Left lobe of liver (tissue), 2 donors: ENCODE results near the gene IL7R. TPM values are rescaled to one million over a fixed set of nuclear protein-coding genes. Genes with fewer than 3 reads are reported as not detected.
"Not testable (repeated sequence)": the region's sequence is repeated elsewhere in the genome, so short reads cannot be mapped to it uniquely, and the experiment has no call there.

Experiments
- ATAC-seq: fragments of 200-7000 bp; cut with Tn5 transposase; one replicate; pipeline ENCODE4 v1.9.1; 2020; ENCODE audit warnings: mild to moderate bottlenecking, moderate library complexity
- DNase-seq: peaks from one replicate; pipeline ENCODE4 v3.0.0-alpha.2; 2020; ENCODE audit warnings: low spot score
- total RNA-seq: library from RNA; stranded (reverse); gene quantifications from one replicate; pipeline ENCODE4 v1.2.1, GENCODE V29; 2021
- donor health status: DM: no; HTN: no; CAD: no; lungs with moderate emphysema.
- donor health status: DM: no; HTN: yes; CAD: no.

Gene IL7R
- total RNA-seq, 1 donor from 2014 or later = 2.4 TPM

DNA sequence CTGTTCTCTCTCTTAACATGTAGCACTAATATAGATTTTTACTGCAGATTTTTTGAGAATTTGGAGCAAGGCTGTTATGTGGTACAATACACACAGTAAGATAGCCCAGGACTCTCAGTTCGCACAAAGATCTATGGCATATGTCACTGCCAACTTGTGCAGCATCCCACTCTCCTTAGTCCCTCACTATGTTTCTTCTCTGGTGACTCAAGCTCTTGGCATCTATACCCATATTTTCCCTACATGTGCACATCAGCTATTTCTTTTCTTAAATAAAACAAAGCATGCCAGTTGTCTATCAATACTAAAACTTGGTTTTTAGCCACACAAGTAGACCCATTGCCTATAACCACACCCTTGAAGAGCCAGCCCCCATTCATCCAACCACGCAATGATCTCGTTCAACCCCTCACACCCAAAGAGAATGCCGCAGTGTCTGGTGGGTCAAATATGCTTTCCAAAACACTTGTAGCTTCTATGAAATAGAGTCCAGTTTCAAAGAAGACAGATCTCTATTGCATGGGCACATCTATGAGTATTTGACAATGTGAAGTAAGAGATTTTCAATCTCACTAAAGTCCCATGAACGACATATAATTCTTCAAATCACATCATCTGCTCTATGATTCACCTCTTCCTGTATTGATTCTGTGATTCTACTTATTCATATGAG lies 18.2 kb upstream of the IL7R start:
- no peak for ATAC-seq
- no peak for DNase-seq

DNA sequence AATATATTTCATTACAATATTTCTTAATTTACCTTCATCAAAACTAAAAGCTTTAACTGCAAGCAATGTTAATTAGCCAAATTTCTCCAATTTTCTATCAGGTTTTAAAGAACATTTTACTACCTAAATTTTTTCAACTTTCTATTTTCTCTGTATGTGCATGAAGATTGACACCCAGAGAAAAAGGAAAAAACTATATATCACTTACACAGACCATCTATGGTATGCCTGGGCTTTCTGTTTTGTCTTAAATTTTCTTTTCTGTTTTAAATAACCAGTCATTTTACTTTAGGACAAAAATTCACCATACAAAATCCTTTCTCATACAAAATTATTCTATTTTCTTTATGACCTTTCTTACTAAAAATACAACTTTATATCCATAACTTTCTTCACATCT lies 13.8 kb upstream of the IL7R start:
- DNase-seq (no peak), ATAC-seq (no peak)

DNA sequence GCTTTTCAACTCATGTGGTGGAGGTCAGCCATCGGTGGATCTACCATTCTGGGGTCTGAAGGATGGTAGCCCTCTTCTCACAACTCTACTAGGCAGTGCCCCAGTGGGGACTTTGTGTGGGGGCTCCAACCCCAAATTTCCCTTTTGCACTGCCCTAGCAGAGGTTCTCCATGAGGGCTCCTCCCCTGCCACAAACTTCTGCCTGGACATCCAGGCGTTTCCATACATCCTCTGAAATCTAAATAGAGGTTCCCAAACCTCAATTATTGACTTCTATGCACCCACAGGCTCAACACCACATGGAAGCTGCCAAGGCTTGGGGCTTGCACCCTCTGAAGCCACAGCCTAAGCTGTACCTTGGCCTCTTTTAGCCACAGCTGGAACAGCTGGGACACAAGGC lies 11.2 kb upstream of the IL7R start:
- DNase-seq, ATAC-seq: not testable (repeated sequence)

DNA sequence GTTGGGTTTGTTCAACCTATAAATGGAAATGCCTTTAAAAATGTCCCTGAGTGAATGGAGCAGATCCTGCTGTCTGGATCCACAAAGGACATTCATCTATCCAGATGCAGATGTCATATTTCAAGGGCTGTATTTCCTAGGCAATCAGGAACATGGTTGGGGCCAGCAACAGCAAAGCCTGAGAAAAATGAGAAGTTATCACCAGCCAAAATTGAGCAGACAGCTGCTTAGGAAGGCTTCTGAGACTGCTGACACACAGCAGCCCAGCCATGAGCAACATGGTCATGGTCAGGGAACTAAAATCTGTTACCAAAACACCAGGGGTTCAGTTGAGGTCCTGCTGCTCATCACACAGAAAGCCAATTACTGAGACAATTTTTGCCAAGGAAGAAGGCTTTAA lies 9.2 kb upstream of the IL7R start:
- ATAC-seq (no peak), DNase-seq (no peak)

DNA sequence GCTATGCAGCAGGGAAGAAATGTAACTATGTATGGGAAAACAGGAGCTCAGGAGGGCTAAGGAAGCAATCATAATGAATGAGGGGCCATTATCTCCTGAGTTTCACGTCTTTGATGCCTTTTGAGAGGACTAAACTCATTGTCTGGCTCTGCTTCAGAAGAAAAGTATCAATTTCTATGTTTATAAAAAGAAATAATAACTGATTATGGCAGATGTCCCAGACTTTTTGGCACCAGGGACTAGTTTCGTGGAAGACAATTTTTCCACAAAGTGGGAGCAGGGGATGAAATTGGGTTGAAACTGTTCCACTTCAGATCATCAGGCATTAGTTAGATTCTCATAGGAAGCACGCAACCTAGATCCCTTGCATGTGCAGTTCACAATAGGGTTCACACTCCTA lies 8.7 kb upstream of the IL7R start:
- ATAC-seq (no peak), DNase-seq (no peak)

DNA sequence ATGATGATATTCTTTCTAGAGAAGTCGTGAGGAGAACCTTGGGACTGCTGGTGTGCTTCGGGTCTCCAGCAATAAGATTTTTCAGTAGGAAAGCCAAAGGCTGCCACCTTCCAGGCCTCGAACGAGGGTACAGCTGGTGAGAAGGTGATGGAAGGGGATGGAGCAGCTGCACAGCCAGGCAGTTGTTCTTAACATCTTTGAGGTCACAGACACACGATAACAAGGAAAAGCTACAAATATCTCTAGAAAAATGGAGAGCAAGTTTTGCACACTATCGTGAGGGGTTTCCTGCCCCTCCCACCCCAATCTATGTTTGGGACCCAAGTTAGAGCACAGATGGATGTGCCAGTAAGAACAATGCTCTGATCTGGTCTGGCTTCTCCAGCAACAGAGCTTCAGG lies 6.8 kb upstream of the IL7R start:
- ATAC-seq = no peak
- no peak for DNase-seq

DNA sequence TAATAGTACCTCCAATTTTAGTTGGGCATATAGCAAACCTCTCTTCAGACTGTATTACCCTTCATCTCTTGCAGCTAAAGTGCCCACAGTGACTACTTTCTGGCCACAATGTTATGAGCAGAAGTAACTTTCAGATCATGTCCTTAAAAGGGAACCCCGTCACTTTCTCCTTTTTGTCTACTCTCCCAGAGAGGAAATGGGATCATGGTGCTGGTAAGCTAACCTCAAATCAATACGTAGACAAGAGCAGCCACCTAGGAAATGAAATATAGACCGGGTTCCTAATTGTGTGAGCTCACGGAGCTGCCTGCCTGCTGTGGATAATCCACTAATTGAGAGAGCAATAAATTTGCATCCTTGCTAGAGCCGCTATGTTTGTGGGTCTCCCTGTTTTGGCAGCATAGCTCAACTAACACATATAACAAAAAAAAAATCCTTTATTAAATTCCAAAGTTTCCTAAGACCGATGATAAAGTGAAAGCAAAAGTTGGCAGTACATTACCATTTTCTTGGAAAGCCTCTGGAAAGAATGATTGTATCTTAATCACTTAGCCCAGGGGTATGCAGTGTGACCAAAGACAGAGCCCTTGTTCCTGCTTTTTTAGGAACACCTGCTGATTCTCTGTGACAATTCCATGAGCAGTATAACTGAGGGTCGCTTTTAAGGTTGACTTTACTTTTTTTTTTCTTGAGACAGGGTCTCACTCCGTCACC lies 5.6 kb upstream of the IL7R start:
- no peak for DNase-seq
- peak; percentile 45 for ATAC-seq

DNA sequence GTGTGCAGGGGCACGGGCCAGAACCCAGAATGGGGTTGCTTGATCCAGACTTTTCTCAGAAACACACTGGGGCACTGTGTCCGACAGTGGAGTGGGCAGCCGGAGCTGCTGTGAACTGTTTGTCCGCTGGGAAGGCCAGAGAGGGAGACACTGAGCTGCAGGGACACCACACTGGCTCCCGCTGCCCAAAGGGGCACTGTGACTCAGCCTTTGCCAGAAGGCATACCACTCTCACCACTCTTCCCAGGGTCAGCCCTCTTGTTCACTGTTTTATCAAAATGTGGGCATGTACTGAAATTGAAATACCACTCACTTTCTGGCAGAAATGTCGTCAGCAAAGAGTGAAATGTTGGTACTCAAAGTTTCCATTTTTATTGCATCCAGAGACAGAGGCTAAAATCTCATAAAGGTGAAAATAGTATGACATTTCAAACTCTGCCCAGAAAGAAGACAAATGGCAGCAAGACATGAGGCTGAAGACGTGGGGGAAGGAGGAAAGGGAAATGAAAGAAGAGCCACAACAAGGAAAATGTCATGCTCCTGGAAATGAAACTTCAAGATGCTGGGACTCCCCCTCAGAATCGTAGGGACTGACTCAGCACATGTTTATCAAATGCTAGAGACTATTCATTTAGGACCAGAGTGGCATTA lies 4.5 kb upstream of the IL7R start:
- DNase-seq (no peak), ATAC-seq (no peak)

DNA sequence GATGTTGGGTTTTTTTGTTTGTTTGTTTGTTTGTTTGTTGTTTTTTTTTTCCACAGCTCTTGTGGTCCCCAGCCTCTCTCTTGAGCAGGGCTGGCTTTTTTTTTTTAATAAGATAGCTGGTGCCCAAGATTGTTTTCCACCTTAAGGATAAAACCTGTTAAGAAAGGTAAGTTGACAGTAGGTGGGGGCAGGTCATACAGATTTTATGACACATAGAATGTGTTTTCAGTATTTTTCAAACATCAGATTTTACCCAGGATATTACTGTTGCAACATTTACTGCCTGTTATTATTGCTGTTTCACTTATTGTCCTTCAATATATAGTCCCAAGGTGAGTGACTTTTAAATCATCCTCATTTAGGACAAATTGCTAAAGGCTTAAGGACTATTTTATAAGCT lies 3.9 kb upstream of the IL7R start:
- no peak for ATAC-seq
- no peak for DNase-seq

DNA sequence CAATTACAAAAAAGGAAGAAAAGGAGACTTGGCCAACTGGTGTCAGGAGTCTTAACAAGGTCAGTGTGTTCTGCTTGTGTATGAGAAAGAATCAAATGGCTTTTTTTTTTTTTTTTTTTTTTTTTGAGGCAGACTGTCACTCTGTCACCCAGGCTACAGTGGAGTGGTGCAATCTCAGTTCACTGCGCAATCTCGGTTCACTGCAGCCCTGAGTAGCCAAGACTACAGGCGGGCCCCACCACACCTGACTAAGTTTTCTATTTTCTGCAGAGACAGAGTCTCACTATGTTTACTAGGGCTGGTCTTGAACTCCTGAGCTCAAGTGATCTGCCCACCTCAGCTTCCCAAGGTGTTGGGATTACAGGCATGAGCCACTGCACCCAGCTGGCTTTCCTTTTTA lies 3.1 kb upstream of the IL7R start:
- DNase-seq (no peak), ATAC-seq (peak; percentile 28)

DNA sequence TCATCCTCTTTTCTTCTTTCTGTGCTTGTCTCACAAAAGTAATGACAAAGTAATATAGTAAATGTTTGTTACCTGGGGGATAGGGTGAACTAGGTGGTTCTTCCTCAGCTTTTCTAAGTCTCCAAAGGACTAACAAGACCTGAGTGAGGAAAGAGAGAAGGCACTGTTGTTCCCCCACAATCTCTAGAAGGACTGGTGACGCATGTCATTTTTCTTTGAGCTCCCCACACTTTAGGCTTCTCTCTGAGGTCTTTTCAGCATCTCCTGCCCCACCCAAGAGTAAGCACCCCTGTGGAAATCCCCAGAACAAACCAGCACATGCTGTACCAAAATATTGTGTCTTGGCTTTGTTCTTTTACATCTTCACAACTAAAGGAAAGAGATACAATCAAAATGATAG lies 2.4 kb upstream of the IL7R start:
- no peak for ATAC-seq
- no peak for DNase-seq

DNA sequence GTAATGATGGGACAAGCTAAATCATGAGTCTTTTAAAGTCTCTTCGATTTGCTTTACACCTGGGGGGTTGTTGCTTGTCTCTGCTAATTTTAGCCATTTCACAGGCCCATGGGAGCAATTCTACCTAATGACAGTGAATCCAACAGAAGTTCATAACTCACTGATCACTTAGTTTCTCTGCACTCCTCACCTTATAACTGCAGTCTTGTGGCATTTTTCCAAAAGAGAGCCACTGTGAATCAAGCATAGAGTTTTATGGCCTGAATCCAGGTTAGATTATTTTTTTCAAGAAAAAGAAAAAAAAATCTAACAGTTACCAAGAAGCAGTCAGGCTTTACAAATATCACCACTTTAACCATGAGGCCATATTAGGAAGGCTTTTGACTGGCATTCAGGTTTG lies 1.5 kb upstream of the IL7R start:
- ATAC-seq (no peak), DNase-seq (no peak)

DNA sequence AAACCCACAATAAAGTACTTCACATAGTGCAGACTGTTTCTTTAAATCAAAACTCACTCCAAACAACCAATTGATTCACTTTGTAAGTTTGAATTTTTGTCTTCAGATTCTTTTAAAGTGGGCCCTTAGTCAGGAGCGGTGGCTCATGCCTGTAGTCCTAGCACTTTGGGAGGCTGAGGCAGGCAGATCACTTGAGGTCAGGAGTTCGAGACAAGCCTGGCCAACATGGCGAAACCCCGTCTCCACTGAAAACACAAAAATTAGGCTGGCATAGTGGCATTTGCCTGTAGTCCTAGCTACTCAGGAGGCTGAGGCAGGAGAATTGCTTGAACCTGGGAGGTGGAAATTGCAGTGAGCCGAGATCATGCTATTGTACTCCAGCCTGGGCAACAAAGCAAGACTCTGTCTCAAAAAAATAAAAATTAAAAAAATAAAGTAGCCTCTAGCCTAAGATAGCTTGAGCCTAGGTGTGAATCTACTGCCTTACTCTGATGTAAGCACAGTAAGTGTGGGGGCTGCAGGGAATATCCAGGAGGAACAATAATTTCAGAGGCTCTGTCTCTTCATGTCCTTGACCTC lies 416 bp upstream of the IL7R start:
- DNase-seq, ATAC-seq: not testable (repeated sequence)

DNA sequence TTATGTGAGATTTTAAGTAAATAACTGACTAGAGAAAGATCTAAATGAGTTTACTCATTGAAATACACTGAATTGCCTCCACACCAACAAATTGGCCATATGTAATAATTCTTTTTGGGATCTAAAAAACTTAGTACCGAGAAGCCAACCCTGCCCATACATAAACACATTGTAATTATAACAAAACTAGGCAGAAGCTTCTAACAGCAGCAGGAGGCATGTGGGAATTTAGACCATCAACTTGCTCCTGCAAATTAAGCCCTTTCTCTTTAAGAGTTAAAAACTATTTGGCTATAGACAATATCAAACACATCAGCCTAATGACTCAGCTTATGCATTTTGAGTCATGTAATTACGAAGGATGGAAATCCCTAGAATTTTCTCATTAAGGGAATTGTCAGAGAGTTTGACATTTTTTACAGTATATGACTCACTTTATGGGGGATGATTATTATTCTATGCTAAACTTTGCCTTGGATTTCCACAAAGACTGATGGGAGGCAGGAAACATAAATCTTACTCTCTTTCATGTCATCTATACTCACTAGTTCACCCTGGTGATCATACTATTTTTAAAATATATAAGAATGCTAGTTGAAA lies 1.0 kb downstream of the IL7R start:
- DNase-seq (no peak), ATAC-seq (no peak)

DNA sequence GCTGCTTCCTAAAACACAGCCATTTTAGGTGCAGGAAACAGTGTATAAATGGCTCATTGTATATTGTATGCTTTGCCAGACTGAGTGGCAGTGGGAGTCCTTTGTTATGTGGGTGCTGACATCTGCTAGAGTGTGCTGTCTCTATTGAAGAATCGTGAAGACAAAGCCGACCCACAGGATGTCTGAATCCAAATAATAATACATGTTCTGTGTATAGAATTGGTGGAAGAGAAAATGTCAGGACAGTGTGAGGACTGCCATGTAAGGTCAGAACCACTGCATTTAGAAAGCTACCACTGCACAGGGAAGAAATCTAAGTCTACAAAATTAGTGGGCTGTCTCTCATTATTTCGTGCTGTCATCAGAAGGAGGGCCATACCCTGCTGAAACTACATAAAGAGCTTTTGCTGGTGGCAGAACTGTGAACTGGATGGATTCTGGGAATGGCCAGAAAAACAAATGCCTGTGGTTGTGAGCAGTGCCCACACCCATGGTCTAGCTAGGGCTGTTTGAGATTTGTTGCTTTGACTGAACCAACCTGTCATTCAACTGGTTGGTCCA lies 2.5 kb downstream of the IL7R start:
- no peak for DNase-seq
- no peak for ATAC-seq

DNA sequence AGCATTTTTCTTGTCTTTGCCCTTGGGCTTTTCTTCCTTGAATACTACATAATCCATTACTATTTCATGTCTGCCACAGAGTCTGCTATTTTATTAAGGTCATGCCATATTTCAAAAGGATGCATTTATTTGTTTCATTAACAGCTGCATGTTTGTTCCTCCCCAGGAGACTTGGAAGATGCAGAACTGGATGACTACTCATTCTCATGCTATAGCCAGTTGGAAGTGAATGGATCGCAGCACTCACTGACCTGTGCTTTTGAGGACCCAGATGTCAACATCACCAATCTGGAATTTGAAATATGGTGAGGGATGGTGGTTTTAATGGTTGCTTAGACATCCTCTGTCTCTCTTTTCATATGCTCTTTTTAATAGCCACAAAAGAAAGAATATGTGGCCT lies 4.0 kb downstream of the IL7R start:
- ATAC-seq (no peak), DNase-seq (no peak)

DNA sequence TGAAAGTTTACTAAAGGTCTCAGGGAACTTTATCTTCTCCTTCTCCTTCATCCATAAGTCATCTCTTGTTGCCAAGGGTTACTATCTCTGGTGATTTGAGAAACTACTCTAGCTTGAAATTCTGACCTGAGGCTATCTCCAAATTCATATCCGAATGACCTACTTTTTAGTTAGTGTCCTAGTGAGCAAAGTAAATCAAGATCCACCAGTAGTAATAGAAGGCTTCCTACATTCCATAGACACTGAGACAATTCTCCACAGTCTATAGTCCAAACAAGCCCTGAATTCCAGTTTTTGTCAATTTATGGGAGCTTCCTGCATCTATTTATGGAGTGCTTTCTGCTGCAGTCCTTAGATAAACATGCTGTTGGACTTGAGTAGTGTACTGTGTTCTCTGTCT lies 5.0 kb downstream of the IL7R start:
- ATAC-seq (no peak), DNase-seq (no peak)

DNA sequence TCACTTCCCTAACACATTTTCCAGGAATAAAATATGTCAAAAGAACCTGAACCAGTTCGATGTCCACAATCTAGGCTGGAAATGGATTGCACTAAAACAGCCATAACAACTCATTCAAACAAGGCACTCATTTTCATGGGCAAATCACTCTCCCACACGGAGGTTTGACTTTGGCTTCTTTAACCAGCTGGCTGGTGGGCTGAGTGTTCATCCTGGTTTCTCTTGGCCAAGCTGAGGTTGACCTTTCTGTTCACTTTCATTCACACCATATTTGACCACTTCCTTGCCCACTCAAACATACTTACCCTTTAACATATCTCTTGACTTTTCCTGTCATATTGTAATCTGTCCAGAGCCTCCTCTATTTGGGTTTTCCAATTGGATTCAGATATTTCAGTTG lies 5.4 kb downstream of the IL7R start:
- no peak for DNase-seq
- no peak for ATAC-seq

DNA sequence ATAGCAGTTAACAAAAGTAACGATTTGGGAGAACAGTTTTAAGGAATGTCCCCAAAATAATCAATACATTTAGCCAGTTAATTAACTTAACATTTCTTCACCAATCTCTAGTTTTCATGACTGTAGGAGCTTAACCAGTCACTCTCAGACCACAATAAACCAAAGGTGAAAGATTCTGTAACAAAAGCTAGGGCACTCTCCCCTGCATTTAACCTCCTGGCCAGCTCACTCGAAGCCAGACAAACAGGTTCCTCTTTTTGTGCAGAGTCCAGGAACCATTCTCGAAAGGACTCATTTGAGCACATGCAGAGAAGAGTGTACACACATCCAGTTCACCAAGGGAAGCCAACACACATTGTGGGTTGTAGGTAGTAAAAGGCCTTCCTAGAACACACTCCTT lies 6.5 kb downstream of the IL7R start:
- DNase-seq (no peak), ATAC-seq (no peak)

DNA sequence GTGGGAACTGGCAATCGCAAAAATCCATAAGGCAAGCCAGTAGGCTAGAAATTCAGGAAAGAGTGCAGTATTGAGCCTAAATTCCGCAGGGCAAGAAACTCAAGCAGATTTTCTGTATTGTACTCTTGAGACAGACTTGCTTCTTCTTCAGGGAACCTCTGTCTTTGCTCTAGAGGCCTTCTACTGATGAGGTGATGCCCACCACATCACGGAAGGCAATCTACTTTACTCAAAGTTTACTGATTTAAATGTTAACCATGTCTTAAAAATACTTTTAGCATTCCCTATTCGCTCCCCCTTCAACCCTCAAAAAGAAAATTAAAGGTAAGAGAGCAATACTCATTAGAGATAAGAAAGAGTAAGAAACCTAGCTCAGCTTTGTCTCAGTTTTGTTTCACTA lies 11.3 kb downstream of the IL7R start:
- DNase-seq = no peak
- no peak for ATAC-seq

DNA sequence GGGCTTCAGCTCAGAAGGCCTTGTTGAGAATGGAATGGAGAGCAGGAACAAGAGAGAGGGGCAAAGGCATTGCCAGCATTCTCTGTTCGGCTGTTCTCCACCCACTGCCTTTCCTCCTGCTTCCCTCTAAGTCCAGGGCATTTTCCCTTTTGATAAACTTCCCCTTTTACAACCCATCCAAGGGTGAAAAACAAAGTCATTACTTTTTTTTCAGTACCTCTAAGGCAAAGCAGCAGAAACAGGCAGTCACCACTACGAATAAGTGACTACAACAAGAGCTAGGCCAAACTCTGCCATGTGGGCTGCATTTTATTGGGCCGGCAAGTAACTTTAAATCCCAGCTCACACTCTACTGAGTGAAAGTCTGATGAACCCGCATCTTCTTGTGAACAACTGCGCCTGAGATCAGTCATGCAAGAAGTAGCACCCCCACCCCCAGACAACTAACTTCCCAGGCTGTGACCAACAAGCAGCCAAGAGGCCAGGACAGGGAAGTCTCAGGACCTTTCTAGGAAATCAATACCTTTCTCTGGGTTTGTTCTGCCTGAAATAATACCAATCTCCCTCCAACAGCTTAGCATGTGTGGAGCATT lies 13.1 kb downstream of the IL7R start:
- DNase-seq (no peak), ATAC-seq (no peak)
